SIG-M5 treated with dmso at 0.1 percent for 504 hours (cell line): ENCODE results near the gene ANKS1B.

ENCODE experiments used
- DNase-seq: peaks from one replicate; lab custom pipeline; 2025; ENCODE audit not compliant: unreplicated experiment; lab: John Stamatoyannopoulos, UW

The ANKS1B gene

GRCh38 chr12:99960311-99960710 is 24.4 kb downstream of the ANKS1B start:
- DNase-seq, result no peak

- DNase-seq, result no peak
Observed at GRCh38 chr12:99959549-99960170, 25.1 kb downstream of the ANKS1B start.

GRCh38 chr12:99957866-99958466 is 26.8 kb downstream of the ANKS1B start:
- DNase-seq, result no peak

GRCh38 chr12:99954724-99955123 is 30.0 kb downstream of the ANKS1B start:
- DNase-seq, result no peak

GRCh38 chr12:99948370-99948769 is 36.4 kb downstream of the ANKS1B start:
- no peak for DNase-seq

- no peak for DNase-seq
Observed at GRCh38 chr12:99946131-99946530, 38.6 kb downstream of the ANKS1B start.

GRCh38 chr12:99935608-99936007 is 49.1 kb downstream of the ANKS1B start:
- DNase-seq, result no peak

- DNase-seq, result no peak
Observed at GRCh38 chr12:99926511-99927169, 58.1 kb downstream of the ANKS1B start.

GRCh38 chr12:99920353-99920960 is 64.3 kb downstream of the ANKS1B start:
- no peak for DNase-seq

GRCh38 chr12:99917711-99918402 is 66.9 kb downstream of the ANKS1B start:
- DNase-seq, result no peak

GRCh38 chr12:99916555-99916954 is 68.2 kb downstream of the ANKS1B start:
- no peak for DNase-seq

GRCh38 chr12:99915251-99916082 is 69.3 kb downstream of the ANKS1B start:
- no peak for DNase-seq

- no peak for DNase-seq
Observed at GRCh38 chr12:99914206-99914605, 70.5 kb downstream of the ANKS1B start.

- DNase-seq, result no peak
Observed at GRCh38 chr12:99911967-99912366, 72.8 kb downstream of the ANKS1B start.

GRCh38 chr12:99911081-99911480 is 73.7 kb downstream of the ANKS1B start:
- no peak for DNase-seq

- DNase-seq, result no peak
Observed at GRCh38 chr12:99910342-99910741, 74.4 kb downstream of the ANKS1B start.

GRCh38 chr12:99906786-99907579 is 77.8 kb downstream of the ANKS1B start:
- no peak for DNase-seq

GRCh38 chr12:99901181-99901580 is 83.6 kb downstream of the ANKS1B start:
- DNase-seq, result no peak

GRCh38 chr12:99898645-99899044 is 86.1 kb downstream of the ANKS1B start:
- no peak for DNase-seq

- DNase-seq, result no peak
Observed at GRCh38 chr12:99879439-99879838, 105.3 kb downstream of the ANKS1B start.
